Thyroid gland (tissue), 4 donors: ENCODE results near the gene ADAM12. TPM values are rescaled to one million over a fixed set of nuclear protein-coding genes. Genes with fewer than 3 reads are reported as not detected.

Experiments used
- DNase-seq, 2 donors: peaks; one replicate each; pipeline ENCODE4 v3.0.0-alpha.2; 2019
- H3K27ac ChIP-seq, 3 donors: fragments of 200-600 bp; sonication (generic); 1 replicate in 2 of 3; 2 replicates in 1 of 3; pipeline ENCODE4 v1.5.1; 2016 to 2019; ENCODE audit warnings: mild to moderate bottlenecking in 1 of 3, moderate library complexity in 1 of 3
- H3K27me3 ChIP-seq: fragments of 200-600 bp; sonication (generic); one replicate; pipeline ENCODE4 v1.5.1; 2019
- H3K36me3 ChIP-seq, 2 donors: fragments of 200-600 bp; sonication (generic); one replicate each; pipeline ENCODE4 v1.5.1; 2016 to 2019
- H3K4me1 ChIP-seq, 2 donors: fragments of 200-600 bp; sonication (generic); one replicate each; pipeline ENCODE4 v1.5.1; 2017 to 2019
- H3K4me3 ChIP-seq, 3 donors: fragments of 200-600 bp; sonication (generic); replicated peaks in 1 of 3; 1 replicate in 2 of 3; 2 replicates in 1 of 3; pipeline ENCODE4 v1.5.1; 2016; ENCODE audit warnings: mild to moderate bottlenecking in 1 of 3
- H3K9me3 ChIP-seq: fragments of 200-600 bp; sonication (generic); one replicate; pipeline ENCODE4 v1.5.1; 2017
- POLR2A ChIP-seq, 2 donors: fragments of 450-650 bp; IDR thresholded peaks; one replicate each; pipeline ENCODE4 v1.6.1; 2017; ENCODE audit warnings: antibody characterized with exemption in 2 of 2, mild to moderate bottlenecking in 2 of 2, moderate library complexity in 1 of 2
- WGBS, 2 donors: methylation state at CpG; one replicate each; pipeline ENCODE4 v1.1.5; 2017; 5-methylcytosine and 5-hydroxymethylcytosine counted together
- intact Hi-C: fragments of 100-400 bp; cut with DNase I; formaldehyde crosslinking; loops from one replicate; pipeline ENCODE4 v1.15.1; 2023
- total RNA-seq, 4 donors: library from RNA; depleted of rRNA; stranded (reverse); fragments of >200 nt; gene quantifications; one replicate each; pipeline ENCODE4 v1.2.3, GENCODE V29; 2016
- TF ChIP-seq, protein P1 (sequence below), 6 experiments: fragments of 200-600 bp in 3 of 6; fragments of 450-650 bp in 3 of 6; sonication (generic) in 3 of 6; IDR thresholded peaks; one replicate each; pipeline ENCODE4 v1.5.1; 2016 to 2019; ENCODE audit warnings: antibody characterized with exemption in 6 of 6, mild to moderate bottlenecking in 2 of 6, inconsistent platforms in 1 of 6, moderate library complexity in 1 of 6

ADAM12 gene, protein sequence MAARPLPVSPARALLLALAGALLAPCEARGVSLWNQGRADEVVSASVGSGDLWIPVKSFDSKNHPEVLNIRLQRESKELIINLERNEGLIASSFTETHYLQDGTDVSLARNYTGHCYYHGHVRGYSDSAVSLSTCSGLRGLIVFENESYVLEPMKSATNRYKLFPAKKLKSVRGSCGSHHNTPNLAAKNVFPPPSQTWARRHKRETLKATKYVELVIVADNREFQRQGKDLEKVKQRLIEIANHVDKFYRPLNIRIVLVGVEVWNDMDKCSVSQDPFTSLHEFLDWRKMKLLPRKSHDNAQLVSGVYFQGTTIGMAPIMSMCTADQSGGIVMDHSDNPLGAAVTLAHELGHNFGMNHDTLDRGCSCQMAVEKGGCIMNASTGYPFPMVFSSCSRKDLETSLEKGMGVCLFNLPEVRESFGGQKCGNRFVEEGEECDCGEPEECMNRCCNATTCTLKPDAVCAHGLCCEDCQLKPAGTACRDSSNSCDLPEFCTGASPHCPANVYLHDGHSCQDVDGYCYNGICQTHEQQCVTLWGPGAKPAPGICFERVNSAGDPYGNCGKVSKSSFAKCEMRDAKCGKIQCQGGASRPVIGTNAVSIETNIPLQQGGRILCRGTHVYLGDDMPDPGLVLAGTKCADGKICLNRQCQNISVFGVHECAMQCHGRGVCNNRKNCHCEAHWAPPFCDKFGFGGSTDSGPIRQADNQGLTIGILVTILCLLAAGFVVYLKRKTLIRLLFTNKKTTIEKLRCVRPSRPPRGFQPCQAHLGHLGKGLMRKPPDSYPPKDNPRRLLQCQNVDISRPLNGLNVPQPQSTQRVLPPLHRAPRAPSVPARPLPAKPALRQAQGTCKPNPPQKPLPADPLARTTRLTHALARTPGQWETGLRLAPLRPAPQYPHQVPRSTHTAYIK
- under 1 TPM; 0.20 to 0.94 (median 0.63) TPM for total RNA-seq

DNA sequence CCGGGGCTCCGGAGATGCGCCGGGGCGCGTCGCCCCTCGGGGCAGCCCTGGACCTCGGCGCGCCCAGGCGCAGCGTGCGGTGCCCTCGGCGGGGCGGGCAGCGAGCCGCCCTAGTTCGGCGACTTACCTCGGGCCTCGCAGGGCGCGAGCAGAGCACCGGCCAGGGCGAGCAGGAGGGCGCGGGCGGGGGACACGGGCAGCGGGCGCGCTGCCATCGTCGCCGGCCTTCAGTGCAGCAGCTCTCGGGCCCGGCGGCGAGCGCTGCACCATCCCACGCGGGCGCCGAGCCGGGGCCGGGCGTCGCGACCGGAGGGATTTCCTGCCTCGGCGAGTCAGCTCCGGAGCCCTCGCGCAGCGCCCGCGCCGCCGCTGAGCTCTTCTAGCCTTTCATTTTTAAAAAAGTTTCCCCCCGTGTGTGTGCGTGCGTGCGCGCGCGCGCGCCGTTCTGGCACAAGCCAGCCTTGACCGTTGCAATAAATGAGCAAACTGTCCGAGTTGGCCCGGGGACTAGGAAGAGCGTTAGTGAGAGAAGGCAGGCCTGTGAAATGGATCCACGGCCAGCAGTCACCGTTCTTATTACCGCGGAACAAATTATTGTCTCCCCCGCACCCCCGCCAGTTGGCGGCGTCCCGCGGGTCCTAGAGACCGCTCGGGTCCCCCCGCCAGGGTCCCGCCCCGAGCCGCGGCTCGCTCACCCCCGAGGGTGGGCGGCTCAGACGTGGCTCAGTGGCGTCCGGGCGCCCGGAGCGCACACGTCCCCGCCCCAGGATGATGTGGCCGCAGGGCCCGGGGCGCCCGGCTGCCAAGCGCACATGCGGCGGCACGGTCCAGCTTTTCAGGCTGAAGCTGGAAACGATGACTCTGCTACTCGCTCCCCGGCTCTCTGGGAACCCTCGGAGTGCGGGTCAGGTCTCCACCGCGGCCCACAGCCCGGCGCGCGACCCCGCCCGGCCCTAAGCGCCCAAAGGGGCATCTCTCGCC is at the start of gene ADAM12:
ADAM12 (minus strand) TSS at position 547 of the 981 bp plus-strand sequence; CDS start at position 215, 332 bp downstream.
- intact Hi-C loops, result loop anchor here (5.0 kb wide), 1 partner anchor 406 kb away; no protein-coding TSS in a partner anchor

DNA sequence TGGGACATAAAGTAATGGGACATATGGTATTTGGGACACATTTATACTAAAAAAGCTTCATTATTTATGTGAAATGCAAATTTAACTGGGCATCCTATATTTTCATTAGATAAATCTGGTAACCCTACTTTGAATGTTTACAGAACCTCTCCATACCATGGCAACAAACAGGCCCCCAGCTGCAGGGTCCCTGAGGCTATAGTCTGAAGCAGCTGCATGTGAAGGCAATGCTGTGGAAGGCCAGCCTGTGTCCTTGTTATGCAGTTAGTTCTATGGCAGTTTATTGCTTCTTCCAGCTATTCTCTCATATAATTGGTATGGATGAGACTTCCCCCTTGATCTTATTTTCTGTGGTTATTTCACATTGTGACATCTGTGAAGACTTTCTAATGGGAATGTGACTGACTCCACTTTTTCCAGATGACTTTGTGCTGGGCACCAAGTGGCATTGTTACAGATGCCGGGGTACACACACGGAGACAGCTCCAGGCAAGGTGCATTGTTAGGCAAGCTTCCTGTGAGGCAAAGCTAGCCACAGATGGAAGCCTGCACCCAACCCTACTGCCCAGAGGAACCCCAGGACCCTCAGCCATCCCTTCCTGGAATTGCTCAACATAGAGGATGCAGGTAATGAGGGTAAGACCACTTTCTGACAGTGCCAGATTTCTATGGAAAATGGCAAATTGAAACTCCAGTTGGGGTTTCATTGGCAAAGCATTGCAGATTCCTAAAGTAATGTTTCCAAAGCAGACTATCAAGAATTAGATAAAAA is 49.5 kb upstream of the ADAM12 start:
- 80 to 85% methylated on average over 2 of the region's 2 CpGs for WGBS, 2 donors
- intact Hi-C loops, result no loop called here
- Histone ChIP-seq H3K4me1 (no peaks in the 10 kb centered on the region), H3K4me3 (no peak overlapping the region), H3K9me3 (no peaks in the 10 kb centered on the region), H3K27ac (no peak overlapping the region), H3K27me3 (no peaks in the 10 kb centered on the region), H3K36me3 (no peaks in the 10 kb centered on the region)
- DNase-seq, result no peak
- no peak for TF ChIP-seq POLR2A (IDR thresholded peaks at IDR 0.05)
- TF ChIP-seq, protein P1, sequence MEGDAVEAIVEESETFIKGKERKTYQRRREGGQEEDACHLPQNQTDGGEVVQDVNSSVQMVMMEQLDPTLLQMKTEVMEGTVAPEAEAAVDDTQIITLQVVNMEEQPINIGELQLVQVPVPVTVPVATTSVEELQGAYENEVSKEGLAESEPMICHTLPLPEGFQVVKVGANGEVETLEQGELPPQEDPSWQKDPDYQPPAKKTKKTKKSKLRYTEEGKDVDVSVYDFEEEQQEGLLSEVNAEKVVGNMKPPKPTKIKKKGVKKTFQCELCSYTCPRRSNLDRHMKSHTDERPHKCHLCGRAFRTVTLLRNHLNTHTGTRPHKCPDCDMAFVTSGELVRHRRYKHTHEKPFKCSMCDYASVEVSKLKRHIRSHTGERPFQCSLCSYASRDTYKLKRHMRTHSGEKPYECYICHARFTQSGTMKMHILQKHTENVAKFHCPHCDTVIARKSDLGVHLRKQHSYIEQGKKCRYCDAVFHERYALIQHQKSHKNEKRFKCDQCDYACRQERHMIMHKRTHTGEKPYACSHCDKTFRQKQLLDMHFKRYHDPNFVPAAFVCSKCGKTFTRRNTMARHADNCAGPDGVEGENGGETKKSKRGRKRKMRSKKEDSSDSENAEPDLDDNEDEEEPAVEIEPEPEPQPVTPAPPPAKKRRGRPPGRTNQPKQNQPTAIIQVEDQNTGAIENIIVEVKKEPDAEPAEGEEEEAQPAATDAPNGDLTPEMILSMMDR (IDR thresholded peaks at IDR 0.05), result no peak

More for the DNA sequence above, at the start of gene ADAM12:
- Histone ChIP-seq H3K27me3 (no peaks in the 10 kb centered on the region), H3K36me3 (no peaks in the 10 kb centered on the region), H3K27ac (no peak within 1 kb of the TSS), H3K4me1 (peaks cover 6 to 16% of the 10 kb centered on the region in 2 donors), H3K4me3 (peak within 1 kb of the TSS in 2 of 3 donors; percentile 22 to 40), H3K9me3 (no peaks in the 10 kb centered on the region)
- TF ChIP-seq, protein P1 (IDR thresholded peaks at IDR 0.05), result no peak
- TF ChIP-seq POLR2A (IDR thresholded peaks at IDR 0.05), result no peak
- 6 to 9% methylated on average over 19 to 30 of the region's 127 CpGs for WGBS, 2 donors
- peak; percentile 23 to 30 for DNase-seq

DNA sequence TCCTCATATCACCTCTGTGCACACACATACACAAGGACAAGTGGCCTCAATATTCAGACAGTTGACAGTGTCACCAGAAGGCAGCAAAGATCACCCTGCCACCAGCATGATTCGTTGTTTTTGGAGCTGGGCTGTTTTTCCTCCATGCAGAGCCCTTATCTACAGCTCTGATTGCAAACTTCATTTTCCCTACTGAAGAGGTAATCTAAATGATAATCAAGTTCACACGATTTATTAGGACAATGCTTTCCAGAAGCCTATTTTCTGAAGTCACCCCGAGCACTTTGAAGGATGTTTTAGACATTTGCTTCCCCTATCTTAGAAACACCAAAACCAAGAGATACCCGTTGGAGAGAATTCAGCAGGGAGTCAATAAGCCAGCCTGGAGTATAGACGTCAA is 46.0 kb upstream of the ADAM12 start:
- TF ChIP-seq, protein P1 (IDR thresholded peaks at IDR 0.05), result no peak
- no peak for TF ChIP-seq POLR2A (IDR thresholded peaks at IDR 0.05)
- intact Hi-C loops, result no loop called here
- H3K4me1 ChIP-seq, result no peaks in the 10 kb centered on the region
- DNase-seq, result no peak
- no peaks in the 10 kb centered on the region for H3K36me3 ChIP-seq
- H3K4me3 ChIP-seq, result no peak overlapping the region
- WGBS, 2 donors, result 63 to 64% methylated on average over 5 of the region's 5 CpGs
- no peak overlapping the region for H3K27ac ChIP-seq
- H3K9me3 ChIP-seq, result no peaks in the 10 kb centered on the region
- H3K27me3 ChIP-seq, result no peaks in the 10 kb centered on the region

DNA sequence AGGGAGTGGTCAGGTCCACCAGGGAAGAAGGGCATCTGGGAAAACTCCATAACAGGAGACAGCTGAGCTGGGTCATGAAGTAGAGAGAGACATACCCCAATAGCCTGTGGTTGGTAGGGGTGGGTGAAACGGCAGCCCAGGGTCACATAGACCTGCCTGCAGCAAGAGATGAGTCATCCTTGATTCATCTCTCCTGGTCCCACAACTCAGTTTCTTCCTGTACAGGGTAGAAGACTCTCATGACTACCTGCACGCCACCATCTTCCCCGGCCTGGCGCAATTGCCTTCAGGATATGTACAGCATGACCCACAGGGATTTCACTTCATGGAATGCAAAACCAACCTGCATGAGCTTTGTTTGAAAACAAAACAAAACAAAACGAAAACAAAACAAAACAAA is 45.1 kb upstream of the ADAM12 start:
- H3K27ac ChIP-seq, result no peak overlapping the region
- H3K4me1 ChIP-seq, result no peaks in the 10 kb centered on the region
- DNase-seq, result no peak
- H3K9me3 ChIP-seq, result no peaks in the 10 kb centered on the region
- no peaks in the 10 kb centered on the region for H3K36me3 ChIP-seq
- intact Hi-C loops, result no loop called here
- 77 to 89% methylated on average over 5 of the region's 5 CpGs for WGBS, 2 donors
- TF ChIP-seq, protein P1 (IDR thresholded peaks at IDR 0.05), result no peak
- TF ChIP-seq POLR2A (IDR thresholded peaks at IDR 0.05), result no peak
- H3K27me3 ChIP-seq, result no peaks in the 10 kb centered on the region
- H3K4me3 ChIP-seq, result no peak overlapping the region
